CD4-positive, alpha-beta memory T cell (primary cell): ENCODE results near the gene PIP5KL1. TPM values are rescaled to one million over a fixed set of nuclear protein-coding genes. Genes with fewer than 3 reads are reported as not detected.
A peak's percentile ranks its signal among the peaks of the same experiment; 100 is the strongest.

Experiments
- CTCF ChIA-PET: fragments of 350-600 bp; sonication (Branson Sonifier 250); formaldehyde crosslinking; loops from one replicate; lab custom pipeline; 2021; ENCODE audit warnings: inconsistent platforms; ENCODE audit not compliant: partially characterized antibody; lab: Charles Lee
- POLR2A ChIA-PET: fragments of 350-600 bp; sonication (Branson Sonifier 250); formaldehyde crosslinking; loops from one replicate; lab custom pipeline; 2021; ENCODE audit not compliant: partially characterized antibody; lab: Charles Lee
- DNase-seq, 5 donors: peaks; one replicate each; pipeline versions ENCODE4 v3.0.0 to v3.0.0-alpha.2; 2020 to 2022; ENCODE audit warnings: mixed read lengths in 1 of 5
- H3K27ac ChIP-seq: one replicate; pipeline ENCODE4 v1.7.0; 2013; ENCODE audit warnings: low read depth, low read length
- H3K27me3 ChIP-seq: 2 replicates; pipeline ENCODE4 v1.7.0; 2013; ENCODE audit warnings: mild to moderate bottlenecking, low read length, moderate library complexity; ENCODE audit not compliant: insufficient read depth
- H3K36me3 ChIP-seq: 2 replicates; pipeline ENCODE4 v1.7.0; 2013; ENCODE audit warnings: mild to moderate bottlenecking, low read length, moderate library complexity; ENCODE audit not compliant: insufficient read depth
- H3K4me1 ChIP-seq: 2 replicates; pipeline ENCODE4 v1.7.0; 2013; ENCODE audit warnings: mild to moderate bottlenecking, low read length, moderate library complexity; ENCODE audit not compliant: insufficient read depth
- H3K4me3 ChIP-seq, 2 donors: one replicate each; pipeline ENCODE4 v1.7.0; 2013; ENCODE audit warnings: low read length in 2 of 2, mild to moderate bottlenecking in 1 of 2
- H3K9me3 ChIP-seq, 2 donors: one replicate each; pipeline ENCODE4 v1.7.0; 2013; ENCODE audit warnings: low read length in 2 of 2, control low read depth in 1 of 2; ENCODE audit not compliant: control insufficient read depth in 1 of 2
- H3K27ac Mint-ChIP-seq, 7 donors: one replicate each; pipeline ENCODE4 v1.8.0; 2020 to 2021; ENCODE audit warnings: mixed read lengths in 7 of 7, mild to moderate bottlenecking in 6 of 7, inconsistent platforms in 3 of 7, moderate library complexity in 3 of 7
- H3K27me3 Mint-ChIP-seq, 2 donors: one replicate each; pipeline ENCODE4 v1.8.0; 2020 to 2021; ENCODE audit warnings: mixed read lengths in 2 of 2
- H3K36me3 Mint-ChIP-seq, 2 donors: one replicate each; pipeline ENCODE4 v1.8.0; 2020 to 2021; ENCODE audit warnings: mixed read lengths in 2 of 2, inconsistent platforms in 1 of 2, mild to moderate bottlenecking in 1 of 2
- H3K4me1 Mint-ChIP-seq, 4 donors: one replicate each; pipeline ENCODE4 v1.8.0; 2020 to 2021; ENCODE audit warnings: mixed read lengths in 4 of 4, mild to moderate bottlenecking in 1 of 4
- H3K4me3 Mint-ChIP-seq, 8 donors: one replicate each; pipeline ENCODE4 v1.8.0; 2020 to 2021; ENCODE audit warnings: mixed read lengths in 8 of 8, mild to moderate bottlenecking in 7 of 8, moderate library complexity in 6 of 8, inconsistent platforms in 3 of 8
- H3K9me3 Mint-ChIP-seq, 8 donors: one replicate each; pipeline ENCODE4 v1.8.0; 2020 to 2021; ENCODE audit warnings: mixed read lengths in 8 of 8, mild to moderate bottlenecking in 5 of 8, inconsistent platforms in 3 of 8, moderate library complexity in 1 of 8
- intact Hi-C: fragments of 100-400 bp; cut with micrococcal nuclease; formaldehyde crosslinking; loops from one replicate; pipeline ENCODE4 v1.15.1; 2023
- polyA plus RNA-seq, 2 donors: library from polyadenylated mRNA; unstranded; fragments of 300-500 nt; fragmentation: Illumina TruSeq; gene quantifications; one replicate each; pipeline ENCODE4 v1.2.3, GENCODE V29; 2021
- total RNA-seq, 2 experiments: library from RNA; stranded (reverse); gene quantifications; one replicate each; pipeline ENCODE4 v1.2.3, GENCODE V29; 2021

PIP5KL1 gene
- total and polyA plus RNA-seq, 4 experiments from 2014 or later, result 0.26 to 1.8 (median 0.76) TPM

DNA sequence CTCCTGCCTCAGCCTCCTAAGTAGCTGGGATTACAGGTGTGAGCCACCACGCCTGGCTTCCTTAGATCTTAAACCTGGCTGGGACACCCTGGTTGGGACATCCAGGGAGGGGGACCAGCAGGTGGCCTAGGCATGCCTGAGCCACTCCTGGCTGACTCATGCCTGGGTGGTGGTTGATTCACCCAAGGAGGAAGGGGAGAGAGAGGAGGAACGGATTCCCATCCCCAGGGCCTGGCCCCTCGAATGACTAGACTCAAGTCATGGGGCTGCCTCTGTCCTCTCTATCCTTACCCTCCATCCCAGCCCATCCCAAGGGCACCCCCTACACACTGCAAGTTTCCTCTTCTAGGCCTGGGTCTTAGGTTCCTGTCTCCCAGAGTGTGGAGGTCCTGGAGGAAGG, 37.5 kb upstream of the PIP5KL1 start:
- intact Hi-C loops, result no loop called here
- Histone ChIP-seq H3K4me3 (no peak overlapping the region), H3K9me3 (no peaks in the 10 kb centered on the region), H3K27ac (peak overlapping the region; percentile 78), H3K27me3 (no peaks in the 10 kb centered on the region), H3K36me3 (no peaks in the 10 kb centered on the region), H3K4me1 (peaks cover 100% of the 10 kb centered on the region)
- Mint-ChIP-seq H3K27me3 (no peaks in the 10 kb centered on the region), H3K9me3 (no peaks in the 10 kb centered on the region), H3K4me3 (peak overlapping the region; percentile 41 to 96 (median 84)), H3K27ac (peak overlapping the region; percentile 81 to 99 (median 97)), H3K4me1 (peaks cover 76 to 100% (median 91%) of the 10 kb centered on the region in 4 donors), H3K36me3 (peaks cover 11 to 43% of the 10 kb centered on the region in 2 donors)
- ChIA-PET CTCF (interaction anchor here (0.5 to 17.5 kb wide), 3 partner anchors 13 to 66 kb away, joined by 3 to 182 read pairs (median 46); no protein-coding TSS in a partner anchor), POLR2A (interaction anchor here (18.7 to 36.2 kb wide), 4 partner anchors 4 to 58 kb away, joined by 250 to 1317 read pairs (median 482); partner anchors contain the start of genes DPM2 and EEIG1)
- peak in 1 of 5 donors; percentile 75 for DNase-seq

DNA sequence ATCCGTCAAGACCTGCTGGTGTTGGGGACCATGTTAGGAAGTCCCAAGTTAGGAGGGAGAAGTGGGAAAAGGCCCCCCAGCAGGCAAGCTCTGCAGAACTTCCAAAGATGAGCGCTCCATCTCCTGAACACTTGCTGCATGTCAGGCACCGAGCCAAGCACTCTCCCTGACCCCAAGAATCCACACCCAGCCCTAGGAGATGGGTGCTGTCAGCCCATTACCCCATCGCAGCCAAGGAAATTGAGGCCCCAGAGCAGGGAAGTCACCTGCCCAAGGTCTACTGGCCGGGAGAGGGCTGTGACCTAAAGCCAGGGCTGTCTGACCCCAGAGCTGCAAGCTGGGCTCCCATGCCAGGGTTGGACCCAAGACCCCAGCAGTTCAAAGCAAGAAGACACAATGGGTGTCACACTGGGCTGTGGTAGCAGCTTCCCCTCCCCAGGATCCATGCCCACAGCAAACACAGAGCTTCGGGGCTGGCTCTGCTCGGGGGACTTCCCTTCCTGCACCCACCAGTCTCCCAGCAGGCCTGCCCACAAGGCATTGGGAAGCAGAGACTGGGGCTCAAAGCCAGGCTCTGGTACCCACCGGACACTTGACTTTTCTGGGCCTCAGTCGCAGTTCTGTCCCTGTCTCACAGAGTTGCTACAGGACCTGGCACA, 36.7 kb upstream of the PIP5KL1 start:
- Histone ChIP-seq H3K4me3 (peak overlapping the region in 1 of 2 donors; percentile 20), H3K27ac (peak overlapping the region; percentile 78), H3K4me1 (peaks cover 100% of the 10 kb centered on the region), H3K9me3 (no peaks in the 10 kb centered on the region), H3K27me3 (no peaks in the 10 kb centered on the region), H3K36me3 (no peaks in the 10 kb centered on the region)
- H3K9me3 Mint-ChIP-seq, result no peaks in the 10 kb centered on the region
- intact Hi-C loops, result no loop called here
- ChIA-PET POLR2A (interaction anchor here (18.7 to 36.2 kb wide), 4 partner anchors 4 to 59 kb away, joined by 250 to 1317 read pairs (median 482); partner anchors contain the start of genes DPM2 and EEIG1), CTCF (interaction anchor here (1.3 to 17.5 kb wide), 3 partner anchors 12 to 67 kb away, joined by 3 to 182 read pairs (median 46); no protein-coding TSS in a partner anchor)
- peak overlapping the region; percentile 45 to 96 (median 74) for H3K4me3 Mint-ChIP-seq
- H3K27me3 Mint-ChIP-seq, result no peaks in the 10 kb centered on the region
- H3K27ac Mint-ChIP-seq, result peak overlapping the region; percentile 79 to 99 (median 96)
- DNase-seq, result no peak
- H3K4me1 Mint-ChIP-seq, result peaks cover 75 to 100% (median 90%) of the 10 kb centered on the region in 4 donors
- peaks cover 11 to 49% of the 10 kb centered on the region in 2 donors for H3K36me3 Mint-ChIP-seq

DNA sequence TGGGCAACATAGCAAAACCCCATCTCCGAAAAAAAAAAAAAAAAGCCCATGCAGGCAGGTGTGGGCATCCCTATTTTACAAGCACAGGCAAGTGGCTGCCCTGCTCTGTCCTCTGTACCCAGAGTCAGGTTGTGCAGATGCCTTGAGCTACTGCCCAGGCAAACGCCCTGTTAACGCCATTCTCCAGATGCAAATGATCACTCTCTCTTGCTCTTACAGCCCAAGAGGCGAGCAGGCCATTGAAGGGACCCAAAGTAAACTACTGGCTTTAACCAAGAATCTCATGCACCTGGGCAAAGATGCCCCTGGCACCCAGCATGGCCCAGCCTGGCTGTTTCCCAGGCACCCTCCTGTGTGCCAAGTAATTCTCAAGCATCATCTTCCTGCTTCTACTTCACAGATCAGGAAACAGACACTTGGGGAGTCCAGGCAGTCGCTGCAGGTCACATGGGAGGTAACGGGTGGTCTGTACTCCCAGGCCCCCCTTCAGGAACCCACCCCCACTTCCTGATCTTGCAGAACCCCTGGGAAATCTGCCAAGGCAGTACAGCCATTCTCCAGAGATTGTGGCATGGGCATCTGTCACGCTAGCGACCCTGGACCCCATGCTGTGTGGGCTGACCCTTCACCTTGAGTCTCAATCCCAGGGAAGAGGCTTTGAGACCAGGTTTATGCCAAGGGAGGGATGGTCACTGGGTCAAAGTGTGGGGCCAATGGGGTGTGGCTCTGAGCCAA, 36.0 kb upstream of the PIP5KL1 start:
- peaks cover 100% of the 10 kb centered on the region for H3K4me1 ChIP-seq
- no peaks in the 10 kb centered on the region for H3K9me3 Mint-ChIP-seq
- ChIA-PET CTCF (interaction anchor here (0.6 to 17.5 kb wide), 4 partner anchors 11 to 68 kb away, joined by 3 to 182 read pairs (median 24); no protein-coding TSS in a partner anchor), POLR2A (interaction anchor here (18.7 to 36.2 kb wide), 4 partner anchors 3 to 60 kb away, joined by 250 to 1317 read pairs (median 482); partner anchors contain the start of genes DPM2 and EEIG1)
- H3K4me3 Mint-ChIP-seq, result peak overlapping the region; percentile 15 to 96 (median 74)
- H3K27me3 Mint-ChIP-seq, result no peaks in the 10 kb centered on the region
- DNase-seq, result no peak
- no peaks in the 10 kb centered on the region for H3K27me3 ChIP-seq
- intact Hi-C loops, result no loop called here
- H3K9me3 ChIP-seq, result no peaks in the 10 kb centered on the region
- peaks cover 16 to 51% of the 10 kb centered on the region in 2 donors for H3K36me3 Mint-ChIP-seq
- H3K4me3 ChIP-seq, result peak overlapping the region in 1 of 2 donors; percentile 9
- peaks cover 3% of the 10 kb centered on the region for H3K36me3 ChIP-seq
- peak overlapping the region; percentile 78 for H3K27ac ChIP-seq
- H3K27ac Mint-ChIP-seq, result peak overlapping the region; percentile 79 to 97 (median 95)
- peaks cover 75 to 100% (median 91%) of the 10 kb centered on the region in 4 donors for H3K4me1 Mint-ChIP-seq

DNA sequence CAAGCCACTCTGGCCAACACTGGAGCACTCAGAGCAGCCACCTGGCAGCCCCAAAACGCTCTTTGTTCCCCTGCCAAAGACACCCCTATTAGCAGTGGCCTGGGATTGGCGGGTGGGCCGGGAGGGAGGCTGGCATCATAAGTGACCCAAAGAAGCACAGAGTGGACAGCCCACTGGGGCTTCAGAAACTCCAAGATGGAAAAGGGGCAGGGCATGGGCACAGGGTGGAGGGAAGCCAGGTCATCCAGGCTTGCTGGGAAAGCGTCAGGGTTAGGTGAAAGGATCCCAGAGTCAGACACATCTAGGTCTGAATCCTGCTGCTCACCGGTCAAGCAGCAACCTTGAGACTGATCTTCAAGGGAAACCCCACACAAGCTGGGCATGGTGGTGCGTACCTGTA, 35.4 kb upstream of the PIP5KL1 start:
- Histone ChIP-seq H3K27ac (peak overlapping the region; percentile 78), H3K27me3 (no peaks in the 10 kb centered on the region), H3K4me3 (peak overlapping the region in 1 of 2 donors; percentile 9), H3K9me3 (no peaks in the 10 kb centered on the region), H3K36me3 (peaks cover 6% of the 10 kb centered on the region), H3K4me1 (peaks cover 100% of the 10 kb centered on the region)
- Mint-ChIP-seq H3K4me3 (peak overlapping the region; percentile 74 to 95 (median 80)), H3K36me3 (peaks cover 22 to 55% of the 10 kb centered on the region in 2 donors), H3K4me1 (peaks cover 75 to 100% (median 92%) of the 10 kb centered on the region in 4 donors), H3K9me3 (no peaks in the 10 kb centered on the region), H3K27ac (peak overlapping the region; percentile 48 to 97 (median 84)), H3K27me3 (no peaks in the 10 kb centered on the region)
- CTCF ChIA-PET, result interaction anchor here (1.1 to 17.5 kb wide), 4 partner anchors 10 to 68 kb away, joined by 3 to 182 read pairs (median 6); no protein-coding TSS in a partner anchor
- DNase-seq, result no peak
- POLR2A ChIA-PET, result interaction anchor here (1.0 to 36.2 kb wide), 5 partner anchors 2 to 60 kb away, joined by 3 to 1317 read pairs (median 482); partner anchors contain the start of genes DPM2 and EEIG1
- intact Hi-C loops, result no loop called here

DNA sequence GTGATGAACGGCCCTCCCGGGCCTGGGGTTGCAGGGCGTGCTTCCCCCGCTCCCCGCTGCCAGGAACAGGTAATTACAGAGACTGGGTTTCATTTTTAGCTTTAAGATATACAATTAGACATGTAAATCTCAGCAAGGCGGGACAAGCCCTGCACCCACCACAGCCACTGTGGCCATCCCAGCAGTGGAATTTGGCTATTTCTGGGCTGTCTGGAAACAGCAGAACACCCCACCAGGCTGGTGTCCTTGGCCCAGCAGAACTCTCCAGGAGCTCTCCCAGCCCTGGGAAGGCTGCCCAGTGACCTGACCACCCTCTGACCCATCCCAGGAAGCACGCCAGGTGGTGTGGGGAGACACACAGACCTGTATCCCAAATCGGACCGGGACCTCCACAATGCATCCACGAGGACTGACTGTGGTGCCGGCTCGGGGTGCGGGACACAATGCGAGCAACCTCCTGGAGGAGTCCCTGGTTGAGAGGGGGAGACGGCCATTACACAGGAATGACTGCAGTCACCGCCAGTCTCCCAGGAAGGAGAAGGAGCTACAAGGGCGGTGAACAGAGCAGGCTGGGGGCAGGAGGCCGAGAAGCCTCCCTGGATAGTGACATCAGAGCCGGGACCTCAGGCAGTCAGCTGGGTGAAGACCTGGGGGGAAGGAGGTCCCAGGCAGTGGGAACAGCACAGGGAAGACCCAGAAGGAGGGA, 32.9 kb upstream of the PIP5KL1 start:
- H3K4me1 ChIP-seq, result peaks cover 100% of the 10 kb centered on the region
- H3K4me3 ChIP-seq, result peak overlapping the region in 1 of 2 donors; percentile 17
- ChIA-PET POLR2A (interaction anchor here (0.7 to 36.2 kb wide), 5 partner anchors 0 to 63 kb away, joined by 3 to 1317 read pairs (median 482); partner anchors contain the start of gene EEIG1), CTCF (interaction anchor here (0.7 to 13.9 kb wide), 4 partner anchors 9 to 72 kb away, joined by 3 to 300 read pairs (median 4); no protein-coding TSS in a partner anchor)
- H3K27me3 ChIP-seq, result no peaks in the 10 kb centered on the region
- Mint-ChIP-seq H3K4me1 (peaks cover 72 to 100% (median 93%) of the 10 kb centered on the region in 4 donors), H3K4me3 (peak overlapping the region; percentile 38 to 86 (median 72)), H3K36me3 (peaks cover 28 to 59% of the 10 kb centered on the region in 2 donors), H3K27me3 (no peaks in the 10 kb centered on the region), H3K9me3 (no peaks in the 10 kb centered on the region), H3K27ac (peak overlapping the region; percentile 85 to 97 (median 88))
- H3K27ac ChIP-seq, result peak overlapping the region; percentile 47
- peaks cover 6% of the 10 kb centered on the region for H3K36me3 ChIP-seq
- DNase-seq, result no peak
- intact Hi-C loops, result no loop called here
- H3K9me3 ChIP-seq, result no peaks in the 10 kb centered on the region

DNA sequence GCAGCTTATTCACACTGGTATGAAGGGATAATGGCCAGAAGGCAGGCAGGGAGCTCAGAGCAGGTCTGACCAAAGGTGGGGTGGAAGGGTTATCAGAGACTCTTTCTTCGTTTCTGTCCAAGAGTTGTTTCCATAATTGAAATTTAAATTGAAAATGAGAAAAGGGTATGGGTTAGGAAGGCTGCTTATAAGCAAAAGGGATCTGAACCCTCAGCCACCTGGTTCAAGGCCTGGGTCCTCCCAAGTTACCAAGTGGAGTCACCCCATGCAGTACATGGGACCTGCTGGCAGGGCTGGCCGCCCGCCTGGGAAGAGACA, 32.4 kb upstream of the PIP5KL1 start:
- H3K4me3 ChIP-seq, result peak overlapping the region in 1 of 2 donors; percentile 17
- ChIA-PET CTCF (interaction anchor here (0.7 to 13.9 kb wide), 4 partner anchors 9 to 73 kb away, joined by 3 to 300 read pairs (median 4); no protein-coding TSS in a partner anchor), POLR2A (interaction anchor here (0.7 to 36.2 kb wide), 5 partner anchors 1 to 63 kb away, joined by 3 to 1317 read pairs (median 482); partner anchors contain the start of gene EEIG1)
- peaks cover 6% of the 10 kb centered on the region for H3K36me3 ChIP-seq
- peak overlapping the region; percentile 47 for H3K27ac ChIP-seq
- DNase-seq, result no peak
- H3K4me3 Mint-ChIP-seq, result peak overlapping the region in 7 of 8 donors; percentile 25 to 86 (median 72)
- peaks cover 27 to 56% of the 10 kb centered on the region in 2 donors for H3K36me3 Mint-ChIP-seq
- peaks cover 67 to 100% (median 90%) of the 10 kb centered on the region in 4 donors for H3K4me1 Mint-ChIP-seq
- peak overlapping the region; percentile 85 to 97 (median 88) for H3K27ac Mint-ChIP-seq
- H3K27me3 ChIP-seq, result no peaks in the 10 kb centered on the region
- H3K4me1 ChIP-seq, result peaks cover 100% of the 10 kb centered on the region
- no peaks in the 10 kb centered on the region for H3K9me3 Mint-ChIP-seq
- H3K9me3 ChIP-seq, result no peaks in the 10 kb centered on the region
- intact Hi-C loops, result no loop called here
- H3K27me3 Mint-ChIP-seq, result no peaks in the 10 kb centered on the region
